Activated naive CD4-positive, alpha-beta T cell treated with anti-CD3 and anti-CD28 coated beads for 36 hours (primary cell): Measurements from ENCODE around the gene AK1. TPM values are rescaled to one million over a fixed set of nuclear protein-coding genes. Genes with fewer than 3 reads are reported as not detected.
A peak's percentile ranks its signal among the peaks of the same experiment; 100 is the strongest.

ENCODE experiments used
- CTCF ChIA-PET: fragments of 350-600 bp; sonication (Branson Sonifier 250); formaldehyde crosslinking; loops from one replicate; lab custom pipeline; 2021; ENCODE audit warnings: antibody characterized with exemption; lab: Charles Lee
- DNase-seq: peaks from one replicate; pipeline ENCODE4 v3.0.0-alpha.2; 2020
- H3K27ac Mint-ChIP-seq: one replicate; pipeline ENCODE4 v1.8.0; 2021; ENCODE audit warnings: mild to moderate bottlenecking, mixed read lengths
- H3K27me3 Mint-ChIP-seq: one replicate; pipeline ENCODE4 v1.8.0; 2021; ENCODE audit warnings: low read depth, mixed read lengths
- H3K36me3 Mint-ChIP-seq: one replicate; pipeline ENCODE4 v1.8.0; 2021; ENCODE audit warnings: low read depth, mixed read lengths
- H3K4me1 Mint-ChIP-seq: one replicate; pipeline ENCODE4 v1.8.0; 2021; ENCODE audit warnings: low read depth, mixed read lengths
- H3K4me3 Mint-ChIP-seq: one replicate; pipeline ENCODE4 v1.8.0; 2021; ENCODE audit warnings: mild to moderate bottlenecking, moderate library complexity, mixed read lengths
- H3K9me3 Mint-ChIP-seq: one replicate; pipeline ENCODE4 v1.8.0; 2021; ENCODE audit warnings: mixed read lengths
- intact Hi-C: fragments of 100-400 bp; cut with micrococcal nuclease; formaldehyde crosslinking; loops from one replicate; pipeline ENCODE4 v1.15.1; 2023
- total RNA-seq, 2 experiments: library from RNA; stranded (reverse); gene quantifications; one replicate each; pipeline ENCODE4 v1.2.3, GENCODE V29; 2021

AK1 gene
- total RNA-seq, 2 experiments from 2014 or later: 11.8 to 11.9 TPM

- H3K27ac Mint-ChIP-seq: no peak overlapping the region
Observed at GRCh38 chr9:127860260-127860659, 17.2 kb downstream of the AK1 start.

GRCh38 chr9:127858041-127858512 lies 19.4 kb downstream of the AK1 start:
- no peak overlapping the region for H3K4me3 Mint-ChIP-seq
- H3K4me1 Mint-ChIP-seq: peaks cover 46% of the 10 kb centered on the region
- H3K9me3 Mint-ChIP-seq: no peaks in the 10 kb centered on the region
- CTCF ChIA-PET: no interaction called here
- no peaks in the 10 kb centered on the region for H3K36me3 Mint-ChIP-seq
- intact Hi-C loops: no loop called here
- no peaks in the 10 kb centered on the region for H3K27me3 Mint-ChIP-seq
- H3K27ac Mint-ChIP-seq: no peak overlapping the region
- no peak for DNase-seq

More at GRCh38 chr9:127860260-127860659, 17.2 kb downstream of the AK1 start:
- DNase-seq: no peak
- Mint-ChIP-seq H3K4me1 (peaks cover 41% of the 10 kb centered on the region), H3K4me3 (no peak overlapping the region), H3K27me3 (no peaks in the 10 kb centered on the region), H3K9me3 (no peaks in the 10 kb centered on the region), H3K36me3 (no peaks in the 10 kb centered on the region)
- intact Hi-C loops: no loop called here
- CTCF ChIA-PET: interaction anchor here (3.7 kb wide), 1 partner anchor 9 kb away, joined by 15 read pairs; no protein-coding TSS in a partner anchor

- Mint-ChIP-seq H3K4me3 (no peak overlapping the region), H3K27me3 (no peaks in the 10 kb centered on the region), H3K9me3 (no peaks in the 10 kb centered on the region), H3K36me3 (peaks cover under 1% of the 10 kb centered on the region), H3K4me1 (peaks cover 44% of the 10 kb centered on the region), H3K27ac (no peak overlapping the region)
- CTCF ChIA-PET: interaction anchor here (1.1 to 1.7 kb wide), 2 partner anchors 33 to 39 kb away, joined by 3 to 4 read pairs; no protein-coding TSS in a partner anchor
- intact Hi-C loops: no loop called here
- no peak for DNase-seq
Observed at GRCh38 chr9:127857278-127857677, 20.2 kb downstream of the AK1 start.

- H3K4me3 Mint-ChIP-seq: no peak overlapping the region
- H3K27ac Mint-ChIP-seq: no peak overlapping the region
- no peak for DNase-seq
- no peaks in the 10 kb centered on the region for H3K27me3 Mint-ChIP-seq
- H3K9me3 Mint-ChIP-seq: no peaks in the 10 kb centered on the region
- intact Hi-C loops: no loop called here
- CTCF ChIA-PET: interaction anchor here (0.7 to 4.9 kb wide), 5 partner anchors 13 to 122 kb away, joined by 3 to 26 read pairs (median 3); partner anchors contain the start of gene TOR2A
- H3K4me1 Mint-ChIP-seq: peaks cover 43% of the 10 kb centered on the region
- H3K36me3 Mint-ChIP-seq: peaks cover 4% of the 10 kb centered on the region
Observed at GRCh38 chr9:127856729-127857116, 20.8 kb downstream of the AK1 start.

GRCh38 chr9:127856094-127856728 lies 21.3 kb downstream of the AK1 start:
- intact Hi-C loops: no loop called here
- Mint-ChIP-seq H3K4me1 (peaks cover 38% of the 10 kb centered on the region), H3K36me3 (peaks cover 6% of the 10 kb centered on the region), H3K4me3 (no peak overlapping the region), H3K27ac (no peak overlapping the region), H3K27me3 (no peaks in the 10 kb centered on the region), H3K9me3 (no peaks in the 10 kb centered on the region)
- CTCF ChIA-PET: interaction anchor here (0.5 to 4.9 kb wide), 9 partner anchors 14 to 266 kb away, joined by 3 to 26 read pairs (median 3); partner anchors contain the start of gene TOR2A
- no peak for DNase-seq

GRCh38 chr9:127855522-127855921 lies 22.0 kb downstream of the AK1 start:
- Mint-ChIP-seq H3K4me3 (peak overlapping the region; percentile 49), H3K27ac (no peak overlapping the region), H3K9me3 (peaks cover 2% of the 10 kb centered on the region), H3K27me3 (no peaks in the 10 kb centered on the region), H3K4me1 (peaks cover 32% of the 10 kb centered on the region), H3K36me3 (peaks cover 8% of the 10 kb centered on the region)
- CTCF ChIA-PET: interaction anchor here (0.5 to 4.9 kb wide), 6 partner anchors 14 to 266 kb away, joined by 3 to 26 read pairs (median 4); partner anchors contain the start of gene TOR2A
- DNase-seq: no peak
- intact Hi-C loops: no loop called here

GRCh38 chr9:127854960-127855359 lies 22.5 kb downstream of the AK1 start:
- intact Hi-C loops: no loop called here
- Mint-ChIP-seq H3K4me3 (peak overlapping the region; percentile 39), H3K27me3 (no peaks in the 10 kb centered on the region), H3K9me3 (peaks cover 5% of the 10 kb centered on the region), H3K36me3 (peaks cover 11% of the 10 kb centered on the region), H3K27ac (no peak overlapping the region), H3K4me1 (peaks cover 32% of the 10 kb centered on the region)
- no peak for DNase-seq
- CTCF ChIA-PET: interaction anchor here (0.6 to 4.9 kb wide), 5 partner anchors 15 to 487 kb away, joined by 3 to 26 read pairs (median 3); partner anchors contain the start of gene TOR2A

GRCh38 chr9:127854184-127854806 lies 23.2 kb downstream of the AK1 start, which contains the start of gene ENG:
Gene ENG, minus strand, starts transcription at chr9:127854658. Its CDS starts 303 bp downstream, at chr9:127854355.
- Mint-ChIP-seq H3K4me3 (peak within 1 kb of the TSS; percentile 86), H3K9me3 (peaks cover 12% of the 10 kb centered on the region), H3K27me3 (no peaks in the 10 kb centered on the region), H3K36me3 (peaks cover 15% of the 10 kb centered on the region), H3K27ac (peak within 1 kb of the TSS; percentile 81), H3K4me1 (peaks cover 32% of the 10 kb centered on the region)
- DNase-seq: peak; percentile 49
- intact Hi-C loops: no loop called here
- CTCF ChIA-PET: interaction anchor here (4.9 kb wide), 1 partner anchor 15 kb away, joined by 26 read pairs; no protein-coding TSS in a partner anchor

GRCh38 chr9:127853312-127854183 lies 23.9 kb downstream of the AK1 start:
- Mint-ChIP-seq H3K27me3 (no peaks in the 10 kb centered on the region), H3K9me3 (peaks cover 19% of the 10 kb centered on the region), H3K4me1 (peaks cover 30% of the 10 kb centered on the region), H3K36me3 (peaks cover 22% of the 10 kb centered on the region), H3K4me3 (peak overlapping the region; percentile 86), H3K27ac (peak overlapping the region; percentile 73)
- CTCF ChIA-PET: interaction anchor here (0.8 to 4.9 kb wide), 3 partner anchors 16 to 68 kb away, joined by 3 to 26 read pairs (median 3); no protein-coding TSS in a partner anchor
- intact Hi-C loops: no loop called here
- no peak for DNase-seq

GRCh38 chr9:127852829-127853228 lies 24.6 kb downstream of the AK1 start:
- H3K9me3 Mint-ChIP-seq: peaks cover 21% of the 10 kb centered on the region
- DNase-seq: no peak
- peaks cover 30% of the 10 kb centered on the region for H3K4me1 Mint-ChIP-seq
- peak overlapping the region; percentile 86 for H3K4me3 Mint-ChIP-seq
- peaks cover 23% of the 10 kb centered on the region for H3K36me3 Mint-ChIP-seq
- intact Hi-C loops: no loop called here
- CTCF ChIA-PET: interaction anchor here (0.8 to 4.9 kb wide), 4 partner anchors 17 to 401 kb away, joined by 3 to 26 read pairs (median 3); no protein-coding TSS in a partner anchor
- no peaks in the 10 kb centered on the region for H3K27me3 Mint-ChIP-seq
- H3K27ac Mint-ChIP-seq: no peak overlapping the region

GRCh38 chr9:127850286-127850830 lies 27.1 kb downstream of the AK1 start:
- H3K4me1 Mint-ChIP-seq: peaks cover 23% of the 10 kb centered on the region
- DNase-seq: no peak
- H3K36me3 Mint-ChIP-seq: peaks cover 23% of the 10 kb centered on the region
- intact Hi-C loops: no loop called here
- peaks cover 21% of the 10 kb centered on the region for H3K9me3 Mint-ChIP-seq
- CTCF ChIA-PET: interaction anchor here (0.7 to 0.9 kb wide), 2 partner anchors 19 to 55 kb away, joined by 3 read pairs; no protein-coding TSS in a partner anchor
- H3K4me3 Mint-ChIP-seq: no peak overlapping the region
- H3K27me3 Mint-ChIP-seq: no peaks in the 10 kb centered on the region
- no peak overlapping the region for H3K27ac Mint-ChIP-seq
